PC-3 (cell line): ENCODE results near the gene MOCS1.

Experiments
- CTCF ChIP-seq: fragments of 300-600 bp; sonication (generic); conservative IDR thresholded peaks from 2 replicates; pipeline ENCODE4 v1.5.1; 2017; ENCODE audit warnings: antibody characterized with exemption, low read depth, mild to moderate bottlenecking, low read length
- EZH2 ChIP-seq: fragments of 300-600 bp; sonication (generic); IDR thresholded peaks from one replicate; pipeline ENCODE4 v1.6.1; 2017; ENCODE audit warnings: antibody characterized with exemption, mild to moderate bottlenecking, low read length; ENCODE audit not compliant: unreplicated experiment
- EZH2phosphoT487 ChIP-seq: fragments of 300-600 bp; sonication (generic); IDR thresholded peaks from 2 replicates; pipeline ENCODE4 v1.6.1; 2018; ENCODE audit warnings: mild to moderate bottlenecking, antibody characterized with exemption, low read length, borderline replicate concordance

- TF ChIP-seq EZH2 (no peak), CTCF (no peak), EZH2phosphoT487 (no peak)
These were observed 42.9 kb downstream of the MOCS1 start for GRCh38 chr6:39891353-39891752.
